HL-60 (cell line): ENCODE results near the gene IL3RA.

ENCODE experiments used
- DNase-seq, 2 experiments: peaks; one replicate each; pipeline ENCODE4 v3.0.0-alpha.2; 2010 to 2020; ENCODE audit warnings: low read depth in 1 of 2, low spot score in 1 of 2
- H3K27ac ChIP-seq: fragments of 250-450 bp; sonication (Bioruptor Pico); replicated peaks from 2 replicates; pipeline ENCODE4 v1.5.1; 2020; ENCODE audit warnings: mild to moderate bottlenecking, moderate library complexity
- H3K27me3 ChIP-seq: fragments of 250-450 bp; sonication (Bioruptor Pico); 2 replicates; pipeline ENCODE4 v1.5.1; 2021; ENCODE audit warnings: mild to moderate bottlenecking, moderate library complexity; ENCODE audit not compliant: insufficient read depth, poor library complexity, severe bottlenecking
- H3K4me3 ChIP-seq: replicated peaks from 2 replicates; pipeline ENCODE4 v1.5.1; 2011; ENCODE audit warnings: mild to moderate bottlenecking, control low read depth, low read length; ENCODE audit not compliant: insufficient read depth
- GABPA ChIP-seq: IDR thresholded peaks from 2 replicates; pipeline ENCODE4 v1.6.1; 2012; ENCODE audit warnings: low read depth
- POLR2AphosphoS5 ChIP-seq: IDR thresholded peaks from 2 replicates; pipeline ENCODE4 v1.6.1; 2012; ENCODE audit warnings: low read depth
- SPI1 ChIP-seq: IDR thresholded peaks from 2 replicates; pipeline ENCODE4 v1.6.1; 2012; ENCODE audit warnings: low read depth, mild to moderate bottlenecking, borderline replicate concordance
- TF ChIP-seq, protein P1 (sequence below): IDR thresholded peaks from 2 replicates; pipeline ENCODE4 v1.6.1; 2012; ENCODE audit warnings: low read depth; ENCODE audit not compliant: insufficient replicate concordance
- TF ChIP-seq, protein P2 (sequence below): IDR thresholded peaks from one replicate; pipeline ENCODE4 v1.5.1; 2011; ENCODE audit warnings: low read length, control low read depth, inconsistent platforms; ENCODE audit not compliant: insufficient read depth

IL3RA gene

DNA sequence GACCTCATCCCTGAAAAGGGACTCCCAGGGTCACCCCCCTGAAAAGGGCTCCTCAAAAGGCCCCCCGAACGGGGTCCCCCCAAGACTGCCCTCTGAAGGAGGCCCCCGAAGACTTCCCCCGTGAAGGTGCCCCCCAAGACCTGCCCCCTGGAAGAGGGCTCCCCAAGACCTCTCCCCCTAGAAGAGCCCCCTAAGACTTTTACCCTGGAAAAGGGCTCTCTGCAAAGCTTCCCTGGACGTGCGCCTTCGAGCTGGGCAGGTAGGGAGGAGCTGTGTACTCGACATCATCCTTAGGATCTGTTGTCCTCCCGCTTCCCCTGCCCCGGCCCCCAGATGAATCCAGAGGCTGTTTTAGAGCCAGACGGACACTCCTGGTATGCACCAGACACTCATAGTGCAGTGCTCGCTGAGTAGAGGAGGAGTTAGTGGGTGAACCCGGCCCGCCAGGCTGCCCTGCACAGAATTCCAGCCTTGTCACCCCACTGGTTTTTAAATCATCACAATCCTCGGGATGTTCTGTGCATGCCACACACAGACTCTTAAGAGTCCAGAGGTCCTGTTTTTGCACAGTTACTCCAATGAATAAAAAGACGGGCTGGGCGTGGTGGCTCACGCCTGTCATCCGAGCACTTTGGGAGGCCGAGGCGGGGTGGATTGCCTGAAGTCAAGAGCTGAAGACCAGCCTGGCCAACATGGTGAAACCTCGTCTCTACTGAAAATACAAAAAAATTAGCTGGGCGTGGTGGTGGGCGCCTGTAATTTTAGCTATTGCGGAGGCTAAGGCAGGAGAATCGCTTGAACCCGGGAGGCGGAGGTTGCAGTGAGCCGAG, 61.1 kb downstream of the IL3RA start:
- H3K27ac ChIP-seq = no peak overlapping the region
- no peak for TF ChIP-seq GABPA
- TF ChIP-seq, protein P1, sequence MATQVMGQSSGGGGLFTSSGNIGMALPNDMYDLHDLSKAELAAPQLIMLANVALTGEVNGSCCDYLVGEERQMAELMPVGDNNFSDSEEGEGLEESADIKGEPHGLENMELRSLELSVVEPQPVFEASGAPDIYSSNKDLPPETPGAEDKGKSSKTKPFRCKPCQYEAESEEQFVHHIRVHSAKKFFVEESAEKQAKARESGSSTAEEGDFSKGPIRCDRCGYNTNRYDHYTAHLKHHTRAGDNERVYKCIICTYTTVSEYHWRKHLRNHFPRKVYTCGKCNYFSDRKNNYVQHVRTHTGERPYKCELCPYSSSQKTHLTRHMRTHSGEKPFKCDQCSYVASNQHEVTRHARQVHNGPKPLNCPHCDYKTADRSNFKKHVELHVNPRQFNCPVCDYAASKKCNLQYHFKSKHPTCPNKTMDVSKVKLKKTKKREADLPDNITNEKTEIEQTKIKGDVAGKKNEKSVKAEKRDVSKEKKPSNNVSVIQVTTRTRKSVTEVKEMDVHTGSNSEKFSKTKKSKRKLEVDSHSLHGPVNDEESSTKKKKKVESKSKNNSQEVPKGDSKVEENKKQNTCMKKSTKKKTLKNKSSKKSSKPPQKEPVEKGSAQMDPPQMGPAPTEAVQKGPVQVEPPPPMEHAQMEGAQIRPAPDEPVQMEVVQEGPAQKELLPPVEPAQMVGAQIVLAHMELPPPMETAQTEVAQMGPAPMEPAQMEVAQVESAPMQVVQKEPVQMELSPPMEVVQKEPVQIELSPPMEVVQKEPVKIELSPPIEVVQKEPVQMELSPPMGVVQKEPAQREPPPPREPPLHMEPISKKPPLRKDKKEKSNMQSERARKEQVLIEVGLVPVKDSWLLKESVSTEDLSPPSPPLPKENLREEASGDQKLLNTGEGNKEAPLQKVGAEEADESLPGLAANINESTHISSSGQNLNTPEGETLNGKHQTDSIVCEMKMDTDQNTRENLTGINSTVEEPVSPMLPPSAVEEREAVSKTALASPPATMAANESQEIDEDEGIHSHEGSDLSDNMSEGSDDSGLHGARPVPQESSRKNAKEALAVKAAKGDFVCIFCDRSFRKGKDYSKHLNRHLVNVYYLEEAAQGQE = no peak
- H3K4me3 ChIP-seq = no peak overlapping the region
- no peaks in the 10 kb centered on the region for H3K27me3 ChIP-seq
- DNase-seq = no peak

DNA sequence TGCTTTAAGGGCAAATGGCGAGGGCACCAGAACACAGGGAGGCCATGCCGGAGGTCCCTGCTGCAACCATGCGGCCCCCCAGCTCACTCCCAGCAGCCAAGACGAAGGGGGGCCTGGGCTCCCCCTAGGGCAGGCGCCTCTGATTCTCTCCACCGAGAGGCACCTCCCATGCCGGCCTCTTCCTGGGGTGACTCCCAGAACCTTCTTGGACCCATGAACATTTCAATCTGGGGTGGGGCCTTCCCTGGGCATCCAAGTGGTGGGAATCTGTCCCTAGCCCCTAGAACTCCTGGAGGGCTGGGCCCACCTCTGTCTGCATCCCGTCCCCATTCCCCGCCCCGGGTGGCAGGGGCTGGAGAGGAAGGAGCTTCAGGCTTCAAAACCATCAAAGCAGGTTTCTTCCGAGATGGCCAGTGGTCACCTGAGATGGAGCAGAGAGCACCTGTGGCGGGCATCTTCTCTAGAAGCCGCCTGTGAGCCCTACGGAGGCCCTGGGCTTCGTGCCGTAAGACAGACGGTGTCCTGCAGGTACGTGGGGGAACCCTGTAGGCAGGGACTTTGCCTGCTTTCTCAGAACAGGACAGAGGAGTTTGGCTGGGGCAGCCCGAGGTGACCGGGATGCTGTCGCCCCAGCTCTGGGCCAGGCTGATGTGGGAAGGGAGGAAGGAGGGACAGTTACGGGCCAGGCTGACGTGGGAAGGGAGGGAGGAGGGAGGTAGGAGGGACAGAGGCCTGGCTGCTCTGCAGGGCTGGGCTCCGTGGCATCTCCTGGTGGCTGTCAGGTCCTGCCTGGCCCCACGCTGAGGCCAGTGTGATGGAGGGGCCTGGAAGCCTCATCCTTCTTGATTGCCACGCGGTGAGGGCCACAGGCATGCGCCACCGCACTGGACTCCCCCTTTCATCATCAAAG, 62.1 kb downstream of the IL3RA start:
- H3K27me3 ChIP-seq = no peaks in the 10 kb centered on the region
- DNase-seq = no peak
- TF ChIP-seq GABPA (no peak), SPI1 (no peak), POLR2AphosphoS5 (no peak)
- TF ChIP-seq, protein P1 = no peak
- TF ChIP-seq, protein P2, sequence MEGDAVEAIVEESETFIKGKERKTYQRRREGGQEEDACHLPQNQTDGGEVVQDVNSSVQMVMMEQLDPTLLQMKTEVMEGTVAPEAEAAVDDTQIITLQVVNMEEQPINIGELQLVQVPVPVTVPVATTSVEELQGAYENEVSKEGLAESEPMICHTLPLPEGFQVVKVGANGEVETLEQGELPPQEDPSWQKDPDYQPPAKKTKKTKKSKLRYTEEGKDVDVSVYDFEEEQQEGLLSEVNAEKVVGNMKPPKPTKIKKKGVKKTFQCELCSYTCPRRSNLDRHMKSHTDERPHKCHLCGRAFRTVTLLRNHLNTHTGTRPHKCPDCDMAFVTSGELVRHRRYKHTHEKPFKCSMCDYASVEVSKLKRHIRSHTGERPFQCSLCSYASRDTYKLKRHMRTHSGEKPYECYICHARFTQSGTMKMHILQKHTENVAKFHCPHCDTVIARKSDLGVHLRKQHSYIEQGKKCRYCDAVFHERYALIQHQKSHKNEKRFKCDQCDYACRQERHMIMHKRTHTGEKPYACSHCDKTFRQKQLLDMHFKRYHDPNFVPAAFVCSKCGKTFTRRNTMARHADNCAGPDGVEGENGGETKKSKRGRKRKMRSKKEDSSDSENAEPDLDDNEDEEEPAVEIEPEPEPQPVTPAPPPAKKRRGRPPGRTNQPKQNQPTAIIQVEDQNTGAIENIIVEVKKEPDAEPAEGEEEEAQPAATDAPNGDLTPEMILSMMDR = no peak
- no peak overlapping the region for H3K27ac ChIP-seq
- no peak overlapping the region for H3K4me3 ChIP-seq

DNA sequence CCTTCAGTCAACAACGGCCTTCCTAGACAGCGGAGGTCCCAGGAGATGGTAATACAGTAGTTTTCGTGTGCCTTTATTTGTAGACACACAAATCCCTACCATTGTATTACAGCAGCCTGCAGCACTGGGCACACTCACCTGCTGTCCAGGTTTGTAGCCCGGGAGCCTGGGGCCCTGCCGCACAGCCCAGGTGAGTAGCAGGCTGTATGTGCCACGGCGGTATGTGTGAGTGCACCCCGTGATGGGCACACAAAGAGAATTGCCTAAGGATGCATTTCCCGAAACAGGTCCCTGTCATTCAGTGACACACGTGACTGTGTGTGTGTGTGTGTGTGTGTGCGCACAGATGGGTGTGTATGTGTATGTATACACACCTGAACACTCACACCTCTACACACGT, 63.5 kb downstream of the IL3RA start:
- TF ChIP-seq, protein P1 = no peak
- TF ChIP-seq GABPA (no peak), SPI1 (no peak), POLR2AphosphoS5 (no peak)
- TF ChIP-seq, protein P2 = no peak
- H3K27me3 ChIP-seq = no peaks in the 10 kb centered on the region
- no peak for DNase-seq

More for the DNA sequence above, 63.5 kb downstream of the IL3RA start:
- Histone ChIP-seq H3K27ac (no peak overlapping the region), H3K4me3 (no peak overlapping the region)
